RWPE1 (cell line): ENCODE data around the gene GRM1.

ENCODE experiments used
- CTCF ChIA-PET: fragments of 350-600 bp; sonication (Branson Sonifier 250); formaldehyde crosslinking; extraction: SDS; loops from one replicate; lab custom pipeline; 2021; lab: Yijun Ruan, JAX
- POLR2A ChIA-PET: fragments of 400-600 bp; formaldehyde crosslinking; extraction: SDS; loops from one replicate; lab custom pipeline; 2020; ENCODE audit warnings: antibody characterized with exemption; ENCODE audit not compliant: low non-redundant PET; lab: Yijun Ruan, JAX
- DNase-seq: peaks from one replicate; pipeline ENCODE4 v3.0.0; 2012; ENCODE audit warnings: low spot score
- H3K27ac ChIP-seq: fragments of 450-650 bp; 2 replicates; pipeline ENCODE4 v1.5.1; 2017
- CTCF ChIP-seq: fragments of 450-650 bp; conservative IDR thresholded peaks from 2 replicates; pipeline ENCODE4 v1.5.1; 2017; ENCODE audit warnings: low read depth, mild to moderate bottlenecking

GRM1 gene

GRCh38 chr6:146190581-146190980 is 161.7 kb downstream of the GRM1 start:
- no peak for DNase-seq
- POLR2A ChIA-PET = no interaction called here
- H3K27ac ChIP-seq = no peak overlapping the region
- CTCF ChIA-PET = no interaction called here
- TF ChIP-seq CTCF = no peak

DNA sequence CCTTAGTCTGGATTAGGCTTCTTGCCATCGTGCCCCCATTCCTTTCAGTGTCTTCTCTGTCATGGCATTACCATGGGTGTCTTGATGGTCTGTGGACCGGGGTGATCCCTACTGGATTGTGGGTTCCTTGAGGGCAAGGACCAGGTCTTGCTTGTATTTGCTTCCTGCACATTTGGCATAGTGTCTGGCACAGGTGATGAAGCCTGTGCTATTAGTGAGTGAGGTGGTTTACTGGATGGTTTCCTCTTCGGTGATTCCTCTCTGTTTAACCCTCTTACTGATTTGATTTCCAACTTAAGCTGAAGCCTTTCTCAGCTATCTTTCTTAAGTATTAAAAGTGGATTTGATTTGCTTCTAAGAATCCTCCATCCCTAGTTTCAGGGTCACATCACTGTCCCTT is 162.3 kb downstream of the GRM1 start:
- no peak for TF ChIP-seq CTCF
- POLR2A ChIA-PET = no interaction called here
- CTCF ChIA-PET = no interaction called here

DNA sequence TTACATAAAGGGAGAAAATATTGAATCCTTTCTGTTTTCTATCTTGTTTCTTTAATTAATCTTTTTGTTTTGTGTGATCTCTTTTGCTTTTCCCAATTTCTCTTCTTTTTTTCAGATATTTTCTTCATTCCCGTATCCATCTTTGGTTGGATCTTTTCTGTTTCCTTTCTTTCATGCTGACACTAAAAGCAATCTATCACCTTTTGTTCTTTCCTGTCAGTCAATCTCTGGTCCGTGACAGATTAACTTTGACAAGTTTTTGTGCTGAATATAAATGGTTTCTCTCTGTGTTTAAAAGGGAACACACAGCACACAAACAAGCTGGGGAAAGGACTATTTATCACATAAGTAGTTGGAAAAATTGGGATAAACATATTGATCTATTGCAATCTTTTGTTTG is 162.8 kb downstream of the GRM1 start:
- ChIA-PET POLR2A (no interaction called here), CTCF (no interaction called here)
- TF ChIP-seq CTCF = no peak
- no peak for DNase-seq
- no peak overlapping the region for H3K27ac ChIP-seq

More for the DNA sequence above, 162.3 kb downstream of the GRM1 start:
- DNase-seq = no peak
- H3K27ac ChIP-seq = no peak overlapping the region

GRCh38 chr6:146194434-146194833 is 165.6 kb downstream of the GRM1 start:
- no peak for DNase-seq
- TF ChIP-seq CTCF = no peak
- POLR2A ChIA-PET = no interaction called here
- CTCF ChIA-PET = interaction anchor here (0.6 kb wide), 2 partner anchors 428 to 1426 kb away, joined by 3 read pairs; no protein-coding TSS in a partner anchor
- no peak overlapping the region for H3K27ac ChIP-seq

- no peak overlapping the region for H3K27ac ChIP-seq
- POLR2A ChIA-PET = no interaction called here
- DNase-seq = no peak
- TF ChIP-seq CTCF = no peak
- CTCF ChIA-PET = no interaction called here
These were observed 171.3 kb downstream of the GRM1 start for GRCh38 chr6:146200176-146200575.

- CTCF ChIA-PET = no interaction called here
These were observed 173.7 kb downstream of the GRM1 start for GRCh38 chr6:146202570-146202969.

More at GRCh38 chr6:146202570-146202969, 173.7 kb downstream of the GRM1 start:
- H3K27ac ChIP-seq = no peak overlapping the region
- POLR2A ChIA-PET = no interaction called here
- no peak for TF ChIP-seq CTCF
- DNase-seq = no peak
